Activated CD4-positive, alpha-beta T cell treated with anti-CD3 and anti-CD28 coated beads for 4 hours (primary cell): ENCODE data around the gene GSK3B.

Experiments used
- DNase-seq, 2 donors: peaks; one replicate each; pipeline ENCODE4 v3.0.0-alpha.2; 2020

The GSK3B gene

GRCh38 chr3:120093911-120094775 is at the start of gene GSK3B:
TSS of gene GSK3B (minus strand) at chr3:120094447. CDS start at chr3:120093434, 1,013 bp downstream.
- peak; percentile 97 to 99 for DNase-seq

GRCh38 chr3:120143676-120144075 is 49.4 kb upstream of the GSK3B start:
- no peak for DNase-seq

GRCh38 chr3:120142236-120142635 is 48.0 kb upstream of the GSK3B start:
- no peak for DNase-seq

- DNase-seq: no peak
These were observed 46.0 kb upstream of the GSK3B start for GRCh38 chr3:120140098-120140742.

- no peak for DNase-seq
These were observed 44.9 kb upstream of the GSK3B start for GRCh38 chr3:120139140-120139539.

- no peak for DNase-seq
These were observed 43.3 kb upstream of the GSK3B start for GRCh38 chr3:120137548-120137947.

- DNase-seq: no peak
These were observed 36.4 kb upstream of the GSK3B start for GRCh38 chr3:120130656-120131055.

GRCh38 chr3:120129718-120130513 is 35.7 kb upstream of the GSK3B start:
- no peak for DNase-seq

- DNase-seq: no peak
These were observed 34.8 kb upstream of the GSK3B start for GRCh38 chr3:120129051-120129450.

- no peak for DNase-seq
These were observed 31.7 kb upstream of the GSK3B start for GRCh38 chr3:120125992-120126391.

- DNase-seq: no peak
These were observed 25.7 kb upstream of the GSK3B start for GRCh38 chr3:120119846-120120510.

- no peak for DNase-seq
These were observed 20.7 kb upstream of the GSK3B start for GRCh38 chr3:120114981-120115380.

GRCh38 chr3:120114376-120114775 is 20.1 kb upstream of the GSK3B start:
- DNase-seq: no peak

GRCh38 chr3:120113128-120114116 is 19.2 kb upstream of the GSK3B start:
- no peak for DNase-seq

GRCh38 chr3:120111898-120112297 is 17.7 kb upstream of the GSK3B start:
- no peak for DNase-seq

- DNase-seq: no peak
These were observed 9.0 kb upstream of the GSK3B start for GRCh38 chr3:120103276-120103675.

GRCh38 chr3:120102674-120103073 is 8.4 kb upstream of the GSK3B start:
- no peak for DNase-seq

- no peak for DNase-seq
These were observed 8.0 kb upstream of the GSK3B start for GRCh38 chr3:120102232-120102631.

- DNase-seq: no peak
These were observed 7.4 kb upstream of the GSK3B start for GRCh38 chr3:120101624-120102023.

- no peak for DNase-seq
These were observed 6.5 kb upstream of the GSK3B start for GRCh38 chr3:120100711-120101110.

GRCh38 chr3:120098710-120099109 is 4.5 kb upstream of the GSK3B start:
- no peak for DNase-seq

- no peak for DNase-seq
These were observed 1.8 kb upstream of the GSK3B start for GRCh38 chr3:120095979-120096426.
